Mesendoderm (in vitro differentiated cells): ENCODE measurements around the gene CA7.
A peak's percentile ranks its signal among the peaks of the same experiment; 100 is the strongest.

Experiments used
- DNase-seq: peaks from one replicate; pipeline ENCODE4 v3.0.0; 2013
- H2AK5ac ChIP-seq: 2 replicates; pipeline ENCODE4 v1.6.1; 2013; ENCODE audit warnings: low read length, inconsistent platforms
- H2BK120ac ChIP-seq: 2 replicates; pipeline ENCODE4 v1.6.1; 2013; ENCODE audit warnings: low read depth, mild to moderate bottlenecking, low read length, moderate library complexity, mixed read lengths
- H2BK15ac ChIP-seq: replicated peaks from 2 replicates; pipeline ENCODE4 v1.6.1; 2013; ENCODE audit warnings: low read depth, mild to moderate bottlenecking, moderate library complexity
- H2BK5ac ChIP-seq: 2 replicates; pipeline ENCODE4 v1.6.1; 2013; ENCODE audit warnings: low read length, inconsistent platforms
- H3K18ac ChIP-seq: 2 replicates; pipeline ENCODE4 v1.6.1; 2013; ENCODE audit warnings: mild to moderate bottlenecking, low read length, mixed read lengths
- H3K23ac ChIP-seq: one replicate; pipeline ENCODE4 v1.6.1; 2013; ENCODE audit warnings: low read length
- H3K27ac ChIP-seq: 2 replicates; pipeline ENCODE4 v1.5.1; 2013; ENCODE audit warnings: low read depth, mild to moderate bottlenecking, inconsistent platforms, low read length, moderate library complexity
- H3K27me3 ChIP-seq: 2 replicates; pipeline ENCODE4 v1.6.1; 2013; ENCODE audit warnings: low read length, control low read depth, mild to moderate bottlenecking, inconsistent platforms; ENCODE audit not compliant: insufficient read depth, poor library complexity
- H3K36me3 ChIP-seq: 2 replicates; pipeline ENCODE4 v1.6.1; 2013; ENCODE audit warnings: low read length, inconsistent platforms; ENCODE audit not compliant: control insufficient read depth, insufficient read depth
- H3K4ac ChIP-seq: one replicate; pipeline ENCODE4 v1.6.1; 2013; ENCODE audit warnings: low read depth, mild to moderate bottlenecking, low read length, moderate library complexity
- H3K4me1 ChIP-seq: 2 replicates; pipeline ENCODE4 v1.6.1; 2013; ENCODE audit warnings: low read depth, low read length, inconsistent platforms; ENCODE audit not compliant: control insufficient read depth
- H3K4me2 ChIP-seq: 2 replicates; pipeline ENCODE4 v1.6.1; 2013; ENCODE audit warnings: low read length
- H3K4me3 ChIP-seq: 2 replicates; pipeline ENCODE4 v1.5.1; 2013; ENCODE audit warnings: mild to moderate bottlenecking, low read length
- H3K56ac ChIP-seq: one replicate; pipeline ENCODE4 v1.6.1; 2013; ENCODE audit warnings: low read length
- H3K79me1 ChIP-seq: 2 replicates; pipeline ENCODE4 v1.6.1; 2013; ENCODE audit warnings: low read length, inconsistent platforms
- H3K79me2 ChIP-seq: 2 replicates; pipeline ENCODE4 v1.6.1; 2013; ENCODE audit warnings: mild to moderate bottlenecking, low read length; ENCODE audit not compliant: control insufficient read depth, insufficient read depth
- H3K9ac ChIP-seq: 2 replicates; pipeline ENCODE4 v1.6.1; 2013; ENCODE audit warnings: low read length, inconsistent platforms
- H4K5ac ChIP-seq: one replicate; pipeline ENCODE4 v1.6.1; 2013; ENCODE audit warnings: low read length
- H4K8ac ChIP-seq: one replicate; pipeline ENCODE4 v1.6.1; 2013; ENCODE audit warnings: low read depth, mild to moderate bottlenecking, control low read depth, low read length, moderate library complexity
- WGBS: extraction: QIAGEN DNeasy Blood & Tissue Kit; methylation state at CpG from one replicate; pipeline ENCODE4 v1.1.7; 2013; ENCODE audit warnings: low lambda C conversion rate, missing lambda C conversion rate; ENCODE audit not compliant: insufficient coverage; ENCODE audit errors: extremely low coverage; 5-methylcytosine and 5-hydroxymethylcytosine counted together

CA7 gene

DNA sequence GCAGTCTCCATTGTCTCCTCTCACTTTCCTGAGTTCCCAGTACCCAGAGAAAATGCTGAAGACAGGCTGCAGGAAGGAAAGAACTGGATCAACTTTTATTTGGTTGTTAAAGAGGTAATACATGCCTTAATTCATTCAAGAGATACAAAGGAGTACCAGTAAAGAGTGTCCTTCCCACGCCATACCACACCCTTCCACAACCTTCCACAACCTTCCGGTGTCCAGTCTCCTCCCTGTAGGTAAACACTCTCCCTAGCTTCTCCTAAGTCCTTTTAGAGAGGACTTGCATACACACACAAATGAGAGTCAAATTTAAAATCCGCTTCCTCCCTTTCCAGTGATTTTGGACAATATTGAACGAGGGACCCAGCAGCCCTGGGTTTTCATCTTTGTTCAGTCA lies 2.8 kb upstream of the CA7 start:
- H3K27ac ChIP-seq, result no peak overlapping the region
- H3K4ac ChIP-seq, result no peak overlapping the region
- no peak overlapping the region for H2BK5ac ChIP-seq
- H3K4me2 ChIP-seq, result no peak overlapping the region
- H3K23ac ChIP-seq, result no peak overlapping the region
- no peaks in the 10 kb centered on the region for H3K79me1 ChIP-seq
- H3K79me2 ChIP-seq, result no peaks in the 10 kb centered on the region
- H3K18ac ChIP-seq, result no peak overlapping the region
- no peaks in the 10 kb centered on the region for H3K36me3 ChIP-seq
- WGBS, result no CpG with 5 or more reads among the region's 4 CpGs
- H3K4me1 ChIP-seq, result no peaks in the 10 kb centered on the region
- H2AK5ac ChIP-seq, result no peak overlapping the region
- peaks cover 22% of the 10 kb centered on the region for H3K27me3 ChIP-seq
- no peak overlapping the region for H3K4me3 ChIP-seq
- H4K8ac ChIP-seq, result no peak overlapping the region
- no peak for DNase-seq
- no peak overlapping the region for H3K9ac ChIP-seq
- H2BK120ac ChIP-seq, result no peak overlapping the region
- H3K56ac ChIP-seq, result no peak overlapping the region
- no peak overlapping the region for H4K5ac ChIP-seq
- H2BK15ac ChIP-seq, result no peak overlapping the region

DNA sequence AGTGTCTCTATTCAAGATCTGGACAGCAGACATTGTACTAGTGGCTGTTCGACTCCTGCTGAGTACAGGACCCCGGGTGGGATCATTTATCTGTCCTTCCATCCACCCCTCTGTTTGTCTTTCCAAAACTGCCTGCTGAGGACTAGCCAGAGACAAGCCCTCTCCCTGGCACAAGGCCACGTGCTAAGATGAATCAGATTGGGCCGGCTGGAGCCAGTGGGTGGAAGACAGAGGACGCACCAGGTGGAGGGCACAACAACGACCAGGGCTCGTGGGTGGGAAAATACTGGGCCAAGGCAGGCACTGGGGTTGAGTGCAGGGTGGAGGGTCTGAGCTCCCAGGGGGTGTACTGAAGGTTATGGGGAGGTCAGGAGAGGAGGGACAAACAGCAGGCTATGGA lies 1.4 kb upstream of the CA7 start:
- H3K4ac ChIP-seq, result no peak overlapping the region
- no peak overlapping the region for H2BK15ac ChIP-seq
- H3K4me1 ChIP-seq, result no peaks in the 10 kb centered on the region
- no peak overlapping the region for H3K4me3 ChIP-seq
- H4K8ac ChIP-seq, result no peak overlapping the region
- WGBS, result no CpG with 5 or more reads among the region's 7 CpGs
- no peaks in the 10 kb centered on the region for H3K79me2 ChIP-seq
- peaks cover 23% of the 10 kb centered on the region for H3K27me3 ChIP-seq
- H2BK120ac ChIP-seq, result no peak overlapping the region
- no peaks in the 10 kb centered on the region for H3K36me3 ChIP-seq
- no peak for DNase-seq
- H3K9ac ChIP-seq, result no peak overlapping the region
- H3K4me2 ChIP-seq, result no peak overlapping the region
- no peak overlapping the region for H3K56ac ChIP-seq
- H3K18ac ChIP-seq, result no peak overlapping the region
- no peak overlapping the region for H3K27ac ChIP-seq
- H3K23ac ChIP-seq, result no peak overlapping the region
- H3K79me1 ChIP-seq, result no peaks in the 10 kb centered on the region
- no peak overlapping the region for H4K5ac ChIP-seq
- no peak overlapping the region for H2AK5ac ChIP-seq
- H2BK5ac ChIP-seq, result no peak overlapping the region

DNA sequence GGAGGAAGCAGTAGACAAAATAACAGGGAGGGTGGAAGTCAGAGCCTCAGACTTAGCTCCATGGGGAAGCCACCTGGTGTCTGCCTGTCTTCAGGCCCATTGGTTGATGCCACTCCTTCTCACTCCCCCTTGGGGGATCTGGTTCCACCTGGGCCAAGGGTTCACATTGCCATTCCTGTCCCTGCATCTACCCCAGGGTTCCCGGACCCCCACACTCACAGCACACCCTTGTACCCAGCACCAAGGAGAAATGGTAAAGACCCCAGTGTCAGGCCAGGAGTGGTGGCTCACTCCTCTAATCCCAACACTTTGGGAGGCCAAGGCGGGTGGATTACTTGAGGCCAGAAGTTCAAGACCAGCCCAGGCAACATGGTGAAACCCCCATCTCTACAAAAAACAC lies 1.0 kb upstream of the CA7 start:
- H3K18ac ChIP-seq, result no peak overlapping the region
- H3K4me1 ChIP-seq, result no peaks in the 10 kb centered on the region
- H3K27me3 ChIP-seq, result peaks cover 23% of the 10 kb centered on the region
- no CpG with 5 or more reads among the region's 2 CpGs for WGBS
- H3K4me2 ChIP-seq, result no peak overlapping the region
- H3K36me3 ChIP-seq, result no peaks in the 10 kb centered on the region
- no peak overlapping the region for H3K23ac ChIP-seq
- H3K79me2 ChIP-seq, result no peaks in the 10 kb centered on the region
- H3K79me1 ChIP-seq, result no peaks in the 10 kb centered on the region
- H3K27ac ChIP-seq, result no peak overlapping the region
- H4K8ac ChIP-seq, result no peak overlapping the region
- no peak overlapping the region for H2BK5ac ChIP-seq
- no peak overlapping the region for H2BK120ac ChIP-seq
- no peak for DNase-seq
- H2BK15ac ChIP-seq, result no peak overlapping the region
- no peak overlapping the region for H3K9ac ChIP-seq
- no peak overlapping the region for H3K4ac ChIP-seq
- no peak overlapping the region for H2AK5ac ChIP-seq
- H3K4me3 ChIP-seq, result no peak overlapping the region
- no peak overlapping the region for H3K56ac ChIP-seq
- no peak overlapping the region for H4K5ac ChIP-seq

DNA sequence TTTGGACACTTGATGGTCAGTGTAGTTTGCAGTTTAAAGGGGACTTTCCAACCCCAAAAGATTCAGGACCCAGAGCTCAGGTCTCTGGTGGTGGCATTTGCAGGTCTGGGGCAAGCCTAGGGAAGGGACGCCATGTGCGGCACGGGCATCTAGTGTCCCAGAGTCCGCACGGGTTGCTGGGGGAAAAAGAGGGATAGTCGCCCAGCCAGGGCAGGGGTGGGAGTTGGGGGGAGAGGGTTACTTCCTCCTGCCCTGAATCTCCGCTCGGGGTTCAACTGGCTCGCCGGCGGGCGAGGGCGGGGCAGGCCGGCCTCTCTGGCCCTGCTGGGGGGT lies 239 bp upstream of the CA7 start:
- WGBS, result no CpG with 5 or more reads among the region's 14 CpGs
- Histone ChIP-seq H2AK5ac (no peak overlapping the region), H2BK15ac (no peak overlapping the region), H3K9ac (no peak overlapping the region), H3K27ac (no peak overlapping the region), H4K5ac (no peak overlapping the region), H3K18ac (no peak overlapping the region), H4K8ac (no peak overlapping the region), H3K56ac (no peak overlapping the region), H3K4ac (no peak overlapping the region), H3K4me1 (no peaks in the 10 kb centered on the region), H3K23ac (no peak overlapping the region), H3K36me3 (no peaks in the 10 kb centered on the region), H2BK5ac (no peak overlapping the region), H3K27me3 (peaks cover 23% of the 10 kb centered on the region), H3K4me2 (no peak overlapping the region), H3K4me3 (no peak overlapping the region), H3K79me2 (no peaks in the 10 kb centered on the region), H3K79me1 (no peaks in the 10 kb centered on the region), H2BK120ac (no peak overlapping the region)
- DNase-seq, result no peak

DNA sequence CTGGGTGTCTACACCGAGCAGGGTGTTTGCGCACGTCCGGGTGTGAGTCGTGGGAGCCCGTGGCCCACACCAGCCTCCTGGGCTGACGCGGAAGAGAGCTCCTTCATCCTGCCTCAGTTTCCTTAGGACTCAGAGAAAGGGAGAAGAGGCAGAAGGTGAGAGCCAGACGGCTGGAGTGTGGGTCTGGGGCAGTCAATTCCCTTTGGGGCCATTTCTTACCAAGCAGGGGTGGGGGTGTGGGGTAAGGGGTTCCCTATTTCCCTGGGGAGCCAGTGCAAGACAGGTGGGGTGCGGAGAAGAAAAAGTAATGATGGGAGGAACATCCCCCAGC lies 831 bp downstream of the CA7 start:
- no peak overlapping the region for H3K18ac ChIP-seq
- no peak overlapping the region for H3K4ac ChIP-seq
- H3K4me1 ChIP-seq, result no peaks in the 10 kb centered on the region
- no peak overlapping the region for H4K5ac ChIP-seq
- H2AK5ac ChIP-seq, result no peak overlapping the region
- H3K27ac ChIP-seq, result no peak overlapping the region
- H4K8ac ChIP-seq, result no peak overlapping the region
- no peak overlapping the region for H2BK5ac ChIP-seq
- no peaks in the 10 kb centered on the region for H3K36me3 ChIP-seq
- H2BK15ac ChIP-seq, result no peak overlapping the region
- no peak overlapping the region for H2BK120ac ChIP-seq
- H3K4me3 ChIP-seq, result no peak overlapping the region
- no peaks in the 10 kb centered on the region for H3K79me1 ChIP-seq
- H3K56ac ChIP-seq, result peak overlapping the region; percentile 42
- WGBS, result no CpG with 5 or more reads among the region's 10 CpGs
- H3K79me2 ChIP-seq, result no peaks in the 10 kb centered on the region
- no peak overlapping the region for H3K4me2 ChIP-seq
- no peak for DNase-seq
- peak overlapping the region; percentile 36 for H3K9ac ChIP-seq
- H3K27me3 ChIP-seq, result peaks cover 23% of the 10 kb centered on the region
- no peak overlapping the region for H3K23ac ChIP-seq

DNA sequence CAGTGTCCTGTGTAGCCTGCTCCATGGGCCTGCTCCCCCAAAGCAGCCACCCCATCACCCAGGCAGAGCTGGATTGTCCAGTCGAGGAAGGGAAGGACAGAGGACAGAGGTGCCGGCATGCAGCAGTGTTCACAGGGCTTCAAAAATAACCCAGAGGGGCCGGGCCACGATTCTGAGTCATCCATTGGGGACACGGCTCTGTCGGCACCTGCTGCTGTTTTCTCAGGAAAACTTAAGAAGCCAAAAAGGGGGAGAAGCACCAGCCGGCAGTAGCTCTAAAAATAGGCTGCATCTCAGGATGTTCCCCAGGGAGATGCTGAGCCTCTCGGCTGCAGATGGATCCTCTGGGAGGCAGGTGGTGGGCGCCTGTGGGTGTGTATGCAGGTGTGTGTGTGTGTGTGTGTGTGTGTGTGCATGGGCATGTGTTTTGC lies 1.6 kb downstream of the CA7 start:
- Histone ChIP-seq H3K36me3 (no peaks in the 10 kb centered on the region), H3K27ac (no peak overlapping the region), H3K56ac (no peak overlapping the region), H3K4me3 (no peak overlapping the region), H2AK5ac (no peak overlapping the region), H3K4me2 (no peak overlapping the region), H3K9ac (no peak overlapping the region), H4K8ac (no peak overlapping the region), H2BK5ac (no peak overlapping the region), H4K5ac (no peak overlapping the region), H3K23ac (no peak overlapping the region), H3K79me2 (no peaks in the 10 kb centered on the region), H2BK120ac (no peak overlapping the region), H3K4me1 (no peaks in the 10 kb centered on the region), H3K79me1 (no peaks in the 10 kb centered on the region), H3K18ac (no peak overlapping the region), H2BK15ac (no peak overlapping the region), H3K27me3 (peaks cover 23% of the 10 kb centered on the region), H3K4ac (no peak overlapping the region)
- WGBS, result no CpG with 5 or more reads among the region's 9 CpGs
- DNase-seq, result no peak
